ENCODE results near the gene ACTL7B. TPM values are rescaled to one million over a fixed set of nuclear protein-coding genes. Genes with fewer than 3 reads are reported as not detected.

ACTL7B gene
- total and polyA plus RNA-seq, 7 experiments from 2014 or later: 0.10 to 0.29 TPM; not detected in 5

DNA sequence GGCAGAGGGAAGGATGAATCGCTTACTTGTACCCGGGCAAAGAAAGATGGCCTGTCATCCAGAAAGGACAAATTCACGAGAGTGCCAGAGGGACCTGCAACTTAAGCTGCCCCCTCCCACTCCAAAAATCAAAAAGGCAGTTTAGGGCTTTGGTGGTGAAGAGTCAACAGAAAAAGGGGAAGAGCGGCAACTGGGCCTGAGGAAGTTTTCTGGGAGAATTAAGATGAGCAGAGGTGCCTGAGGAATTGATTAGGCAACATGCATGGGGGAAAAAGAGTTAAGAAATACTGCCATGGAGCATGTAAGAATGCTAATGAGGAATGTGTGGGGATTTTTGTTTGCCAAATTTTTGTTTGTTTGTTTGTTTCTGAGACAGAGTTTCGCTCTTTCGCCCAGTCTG, 1.8 kb upstream of the ACTL7B start:
- H3K9me3 ChIP-seq (ENCODE audit: control insufficient read depth in 2 of 3, low read length in 3 of 3): no peaks in the 10 kb centered on the region
- no peaks in the 10 kb centered on the region for H3K4me1 ChIP-seq (ENCODE audit: control insufficient read depth in 2 of 2, insufficient read depth in 2 of 2, low read length in 2 of 2)
- no peak for DNase-seq
- H3K4me1 Mint-ChIP-seq: peaks cover 0 to 1% (median 0%) of the 10 kb centered on the region in 7 donors
- H3K27ac Mint-ChIP-seq: no peak overlapping the region
- no peaks in the 10 kb centered on the region for H3K27me3 ChIP-seq (ENCODE audit: control insufficient read depth in 2 of 2, insufficient read depth in 2 of 2, low read length in 2 of 2)
- H3K36me3 Mint-ChIP-seq: no peaks in the 10 kb centered on the region
- no peak overlapping the region for H3K4me3 ChIP-seq (ENCODE audit: low read length)
- no peaks in the 10 kb centered on the region for H3K36me3 ChIP-seq (ENCODE audit: control insufficient read depth in 2 of 3, insufficient read depth in 3 of 3, low read length in 3 of 3)
- peaks cover 0 to under 1% (median 0%) of the 10 kb centered on the region in 11 donors for H3K9me3 Mint-ChIP-seq
- ChIA-PET CTCF (no interaction called here), POLR2A (no interaction called here)
- H3K27ac ChIP-seq (ENCODE audit: low read depth, low read length): no peak overlapping the region
- H3K4me3 Mint-ChIP-seq: no peak overlapping the region
- no peak for ATAC-seq
- intact Hi-C loops (cut with micrococcal nuclease): no loop called here
- peaks cover 0 to 8% (median 2%) of the 10 kb centered on the region in 5 donors for H3K27me3 Mint-ChIP-seq

DNA sequence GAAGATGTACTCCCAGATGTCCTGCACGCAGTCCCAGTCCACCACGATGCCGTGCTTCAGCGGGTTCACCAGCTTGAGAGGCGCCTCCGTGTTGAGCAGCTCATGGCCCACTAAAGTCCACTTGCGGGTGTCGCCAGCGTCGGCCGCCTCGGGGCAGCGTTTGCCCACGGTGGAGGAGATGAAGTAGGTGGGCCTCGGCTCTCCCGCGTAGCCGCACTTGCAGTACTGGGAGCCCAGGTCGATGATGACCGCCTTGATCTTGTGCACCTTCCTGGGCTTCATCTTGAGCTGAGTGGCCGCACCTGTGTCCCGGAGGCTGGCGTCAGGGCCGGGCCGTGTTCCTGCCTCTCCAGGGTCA, 278 bp downstream of the ACTL7B start:
- no peak for ATAC-seq
- Mint-ChIP-seq H3K9me3 (no peaks in the 10 kb centered on the region), H3K4me3 (no peak overlapping the region), H3K36me3 (no peaks in the 10 kb centered on the region), H3K27ac (no peak overlapping the region), H3K4me1 (peaks cover 0 to 1% (median 0%) of the 10 kb centered on the region in 7 donors), H3K27me3 (peaks cover 2 to 9% (median 6%) of the 10 kb centered on the region in 5 donors)
- Histone ChIP-seq H3K27ac (ENCODE audit: low read depth, low read length) (no peak overlapping the region), H3K36me3 (ENCODE audit: control insufficient read depth in 2 of 3, insufficient read depth in 3 of 3, low read length in 3 of 3) (no peaks in the 10 kb centered on the region), H3K27me3 (ENCODE audit: control insufficient read depth in 2 of 2, insufficient read depth in 2 of 2, low read length in 2 of 2) (no peaks in the 10 kb centered on the region), H3K4me3 (ENCODE audit: low read length) (no peak overlapping the region), H3K9me3 (ENCODE audit: control insufficient read depth in 2 of 3, low read length in 3 of 3) (no peaks in the 10 kb centered on the region), H3K4me1 (ENCODE audit: control insufficient read depth in 2 of 2, insufficient read depth in 2 of 2, low read length in 2 of 2) (no peaks in the 10 kb centered on the region)
- ChIA-PET CTCF (no interaction called here), POLR2A (no interaction called here)
- no peak for DNase-seq
- intact Hi-C loops (cut with micrococcal nuclease): no loop called here

GRCh38 chr9:108854641-108855528, 901 bp downstream of the ACTL7B start:
- DNase-seq: no peak
- no peaks in the 10 kb centered on the region for H3K9me3 Mint-ChIP-seq
- H3K4me1 Mint-ChIP-seq: peaks cover 0 to 1% (median 0%) of the 10 kb centered on the region in 7 donors
- no peaks in the 10 kb centered on the region for H3K9me3 ChIP-seq (ENCODE audit: control insufficient read depth in 2 of 3, low read length in 3 of 3)
- intact Hi-C loops (cut with micrococcal nuclease): loop anchor here in 1 of 2 donors (5.0 kb wide), 1 partner anchor 97 kb away; no protein-coding TSS in a partner anchor
- no peak overlapping the region for H3K4me3 Mint-ChIP-seq
- H3K4me1 ChIP-seq (ENCODE audit: control insufficient read depth in 2 of 2, insufficient read depth in 2 of 2, low read length in 2 of 2): no peaks in the 10 kb centered on the region
- H3K27me3 Mint-ChIP-seq: peaks cover 4 to 9% (median 6%) of the 10 kb centered on the region in 5 donors
- H3K27ac Mint-ChIP-seq: no peak overlapping the region
- ChIA-PET CTCF (no interaction called here), POLR2A (no interaction called here)
- no peaks in the 10 kb centered on the region for H3K36me3 ChIP-seq (ENCODE audit: control insufficient read depth in 2 of 3, insufficient read depth in 3 of 3, low read length in 3 of 3)
- H3K36me3 Mint-ChIP-seq: no peaks in the 10 kb centered on the region
- ATAC-seq: no peak
- no peak overlapping the region for H3K27ac ChIP-seq (ENCODE audit: low read depth, low read length)
- no peak overlapping the region for H3K4me3 ChIP-seq (ENCODE audit: low read length)
- no peaks in the 10 kb centered on the region for H3K27me3 ChIP-seq (ENCODE audit: control insufficient read depth in 2 of 2, insufficient read depth in 2 of 2, low read length in 2 of 2)

- Mint-ChIP-seq H3K27me3 (peaks cover 4 to 9% (median 6%) of the 10 kb centered on the region in 5 donors), H3K4me3 (no peak overlapping the region), H3K27ac (no peak overlapping the region), H3K9me3 (no peaks in the 10 kb centered on the region), H3K36me3 (no peaks in the 10 kb centered on the region), H3K4me1 (peaks cover 0 to 1% (median 0%) of the 10 kb centered on the region in 7 donors)
- no peaks in the 10 kb centered on the region for H3K36me3 ChIP-seq (ENCODE audit: control insufficient read depth in 2 of 3, insufficient read depth in 3 of 3, low read length in 3 of 3)
- no peak overlapping the region for H3K27ac ChIP-seq (ENCODE audit: low read depth, low read length)
- DNase-seq (no peak), ATAC-seq (no peak)
- H3K27me3 ChIP-seq (ENCODE audit: control insufficient read depth in 2 of 2, insufficient read depth in 2 of 2, low read length in 2 of 2): no peaks in the 10 kb centered on the region
- H3K4me1 ChIP-seq (ENCODE audit: control insufficient read depth in 2 of 2, insufficient read depth in 2 of 2, low read length in 2 of 2): no peaks in the 10 kb centered on the region
- intact Hi-C loops (cut with micrococcal nuclease): loop anchor here in 1 of 2 donors (5.0 kb wide), 1 partner anchor 98 kb away; no protein-coding TSS in a partner anchor
- no peak overlapping the region for H3K4me3 ChIP-seq (ENCODE audit: low read length)
- no peaks in the 10 kb centered on the region for H3K9me3 ChIP-seq (ENCODE audit: control insufficient read depth in 2 of 3, low read length in 3 of 3)
- ChIA-PET CTCF (no interaction called here), POLR2A (no interaction called here)
Observed at GRCh38 chr9:108854094-108854493, 1.7 kb downstream of the ACTL7B start.

DNA sequence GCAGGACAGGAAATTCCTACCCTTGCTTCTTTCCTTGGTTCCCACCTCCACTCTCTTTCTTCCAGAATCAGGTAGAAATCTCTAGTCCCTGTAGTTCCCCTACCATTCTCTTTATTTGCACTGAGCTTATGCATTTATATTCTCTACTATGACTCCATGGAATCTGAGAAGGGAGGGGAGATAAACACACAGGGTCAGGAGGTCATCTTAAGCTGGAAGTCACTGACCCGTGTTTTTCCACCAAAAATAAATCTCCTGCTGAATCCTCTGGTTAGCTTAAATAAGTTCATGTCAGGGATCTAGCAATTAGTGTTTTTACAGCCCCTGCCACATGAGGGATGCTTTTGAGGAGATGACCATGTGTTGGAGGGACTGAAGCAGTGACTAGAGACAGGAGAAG, 3.7 kb downstream of the ACTL7B start:
- Mint-ChIP-seq H3K36me3 (no peaks in the 10 kb centered on the region), H3K4me3 (no peak overlapping the region), H3K27me3 (peaks cover 0 to 8% (median 6%) of the 10 kb centered on the region in 5 donors), H3K4me1 (peaks cover 0 to 1% (median 0%) of the 10 kb centered on the region in 7 donors), H3K9me3 (no peaks in the 10 kb centered on the region), H3K27ac (no peak overlapping the region)
- CTCF ChIA-PET: no interaction called here
- DNase-seq: no peak
- Histone ChIP-seq H3K36me3 (ENCODE audit: control insufficient read depth in 2 of 3, insufficient read depth in 3 of 3, low read length in 3 of 3) (no peaks in the 10 kb centered on the region), H3K4me3 (ENCODE audit: low read length) (no peak overlapping the region), H3K27me3 (ENCODE audit: control insufficient read depth in 2 of 2, insufficient read depth in 2 of 2, low read length in 2 of 2) (no peaks in the 10 kb centered on the region), H3K9me3 (ENCODE audit: control insufficient read depth in 2 of 3, low read length in 3 of 3) (no peaks in the 10 kb centered on the region), H3K27ac (ENCODE audit: low read depth, low read length) (no peak overlapping the region), H3K4me1 (ENCODE audit: control insufficient read depth in 2 of 2, insufficient read depth in 2 of 2, low read length in 2 of 2) (no peaks in the 10 kb centered on the region)
- ATAC-seq: no peak
- POLR2A ChIA-PET: no interaction called here
- intact Hi-C loops (cut with micrococcal nuclease): loop anchor here in 1 of 2 donors (5.0 kb wide), 1 partner anchor 100 kb away; no protein-coding TSS in a partner anchor

- CTCF ChIA-PET: no interaction called here
Observed at GRCh38 chr9:108851138-108851537, 4.6 kb downstream of the ACTL7B start.

More at GRCh38 chr9:108851138-108851537, 4.6 kb downstream of the ACTL7B start:
- Histone ChIP-seq H3K9me3 (ENCODE audit: control insufficient read depth in 2 of 3, low read length in 3 of 3) (no peaks in the 10 kb centered on the region), H3K4me3 (ENCODE audit: low read length) (no peak overlapping the region), H3K27ac (ENCODE audit: low read depth, low read length) (no peak overlapping the region), H3K36me3 (ENCODE audit: control insufficient read depth in 2 of 3, insufficient read depth in 3 of 3, low read length in 3 of 3) (no peaks in the 10 kb centered on the region), H3K4me1 (ENCODE audit: control insufficient read depth in 2 of 2, insufficient read depth in 2 of 2, low read length in 2 of 2) (no peaks in the 10 kb centered on the region), H3K27me3 (ENCODE audit: control insufficient read depth in 2 of 2, insufficient read depth in 2 of 2, low read length in 2 of 2) (no peaks in the 10 kb centered on the region)
- DNase-seq (no peak), ATAC-seq (no peak)
- Mint-ChIP-seq H3K9me3 (no peaks in the 10 kb centered on the region), H3K36me3 (no peaks in the 10 kb centered on the region), H3K4me1 (peaks cover 0 to 1% (median 0%) of the 10 kb centered on the region in 7 donors), H3K4me3 (no peak overlapping the region), H3K27me3 (peaks cover 0 to 8% (median 6%) of the 10 kb centered on the region in 5 donors), H3K27ac (no peak overlapping the region)
- intact Hi-C loops (cut with micrococcal nuclease): loop anchor here in 1 of 2 donors (5.0 kb wide), 1 partner anchor 101 kb away; no protein-coding TSS in a partner anchor
- POLR2A ChIA-PET: no interaction called here

Measured in naive thymus-derived CD4-positive, alpha-beta T cell (primary cell).